ENCODE results near the gene AP2A1. TPM values are rescaled to one million over a fixed set of nuclear protein-coding genes. Genes with fewer than 3 reads are reported as not detected.

Gene AP2A1
- total RNA-seq, 1 donor from 2014 or later, result 96.7 TPM

- peak overlapping the region; percentile 38 for H3K4me3 Mint-ChIP-seq
- H3K27ac Mint-ChIP-seq (ENCODE audit: unreplicated experiment), result no peak overlapping the region
- no peaks in the 10 kb centered on the region for H3K9me3 Mint-ChIP-seq
Measured at GRCh38 chr19:49805822-49806619, 39.2 kb downstream of the AP2A1 start.

GRCh38 chr19:49806620-49806959, 39.8 kb downstream of the AP2A1 start:
- Mint-ChIP-seq H3K27me3 (ENCODE audit: low read depth) (no peaks in the 10 kb centered on the region), H3K27ac (ENCODE audit: unreplicated experiment) (no peak overlapping the region), H3K4me1 (peaks cover 23% of the 10 kb centered on the region), H3K36me3 (ENCODE audit: low read depth) (peaks cover 5% of the 10 kb centered on the region), H3K9me3 (no peaks in the 10 kb centered on the region), H3K4me3 (peak overlapping the region; percentile 38)
- TF ChIP-seq CTCF (conservative IDR thresholded peaks at IDR 0.05), result no peak
- DNase-seq (ENCODE audit: low read depth, low spot score), result no peak

More at GRCh38 chr19:49805822-49806619, 39.2 kb downstream of the AP2A1 start:
- no peak for DNase-seq (ENCODE audit: low read depth, low spot score)
- Mint-ChIP-seq H3K36me3 (ENCODE audit: low read depth) (peaks cover 5% of the 10 kb centered on the region), H3K4me1 (peaks cover 23% of the 10 kb centered on the region), H3K27me3 (ENCODE audit: low read depth) (no peaks in the 10 kb centered on the region)
- no peak for TF ChIP-seq CTCF (conservative IDR thresholded peaks at IDR 0.05)

GRCh38 chr19:49807058-49807903, 40.5 kb downstream of the AP2A1 start:
- Mint-ChIP-seq H3K27ac (ENCODE audit: unreplicated experiment) (peak overlapping the region; percentile 27), H3K36me3 (ENCODE audit: low read depth) (peaks cover 5% of the 10 kb centered on the region), H3K4me1 (peaks cover 25% of the 10 kb centered on the region), H3K4me3 (peak overlapping the region; percentile 51), H3K9me3 (no peaks in the 10 kb centered on the region), H3K27me3 (ENCODE audit: low read depth) (no peaks in the 10 kb centered on the region)
- no peak for TF ChIP-seq CTCF (conservative IDR thresholded peaks at IDR 0.05)
- DNase-seq (ENCODE audit: low read depth, low spot score), result no peak

- no peaks in the 10 kb centered on the region for H3K27me3 Mint-ChIP-seq (ENCODE audit: low read depth)
- H3K27ac Mint-ChIP-seq (ENCODE audit: unreplicated experiment), result no peak overlapping the region
- H3K4me1 Mint-ChIP-seq, result peaks cover 31% of the 10 kb centered on the region
- H3K36me3 Mint-ChIP-seq (ENCODE audit: low read depth), result peaks cover 5% of the 10 kb centered on the region
- no peak for TF ChIP-seq CTCF (conservative IDR thresholded peaks at IDR 0.05)
- H3K4me3 Mint-ChIP-seq, result peak overlapping the region; percentile 98
- DNase-seq (ENCODE audit: low read depth, low spot score), result no peak
- H3K9me3 Mint-ChIP-seq, result no peaks in the 10 kb centered on the region
Measured at GRCh38 chr19:49807904-49808675, 41.3 kb downstream of the AP2A1 start.

GRCh38 chr19:49808711-49809159, 41.9 kb downstream of the AP2A1 start:
- TF ChIP-seq CTCF (conservative IDR thresholded peaks at IDR 0.05), result no peak
- peak overlapping the region; percentile 87 for H3K27ac Mint-ChIP-seq (ENCODE audit: unreplicated experiment)
- DNase-seq (ENCODE audit: low read depth, low spot score), result peak; percentile 98
- H3K27me3 Mint-ChIP-seq (ENCODE audit: low read depth), result no peaks in the 10 kb centered on the region
- H3K9me3 Mint-ChIP-seq, result no peaks in the 10 kb centered on the region
- H3K4me1 Mint-ChIP-seq, result peaks cover 37% of the 10 kb centered on the region
- H3K36me3 Mint-ChIP-seq (ENCODE audit: low read depth), result peaks cover 5% of the 10 kb centered on the region
- H3K4me3 Mint-ChIP-seq, result peak overlapping the region; percentile 98

Measured in neural crest cell (in vitro differentiated cells).